ENCODE data around the gene GJD3. TPM values are rescaled to one million over a fixed set of nuclear protein-coding genes. Genes with fewer than 3 reads are reported as not detected.

Gene GJD3
- total RNA-seq, 1 donor from 2014 or later: not detected

DNA sequence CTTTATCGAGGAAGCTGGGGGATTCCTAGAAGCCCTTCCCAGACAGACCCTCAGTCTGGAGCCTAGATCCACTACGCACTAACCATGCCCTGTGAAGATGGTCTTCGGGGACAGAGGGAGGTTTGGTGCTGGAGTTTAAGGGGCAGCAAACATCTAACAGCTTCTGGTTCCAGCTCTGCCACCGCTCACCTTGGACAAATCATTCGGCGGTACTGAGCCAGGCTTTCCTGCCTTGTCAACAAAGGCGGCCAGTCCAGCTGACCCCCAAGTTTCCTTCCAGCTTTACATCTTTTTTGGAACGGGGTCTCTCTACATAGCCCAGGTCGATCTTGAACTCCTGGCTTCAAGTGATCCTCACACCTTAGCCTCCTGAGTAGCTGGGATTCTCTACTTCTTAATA lies 369 bp upstream of the GJD3 start:
- no peaks in the 10 kb centered on the region for H3K9me3 ChIP-seq
- DNase-seq (ENCODE audit: low spot score in 2 of 2): no peak
- no peaks in the 10 kb centered on the region for H3K36me3 ChIP-seq
- H3K27me3 ChIP-seq: no peaks in the 10 kb centered on the region
- H3K4me3 ChIP-seq: no peak overlapping the region
- no peak overlapping the region for H3K27ac ChIP-seq
- TF ChIP-seq, protein P1, sequence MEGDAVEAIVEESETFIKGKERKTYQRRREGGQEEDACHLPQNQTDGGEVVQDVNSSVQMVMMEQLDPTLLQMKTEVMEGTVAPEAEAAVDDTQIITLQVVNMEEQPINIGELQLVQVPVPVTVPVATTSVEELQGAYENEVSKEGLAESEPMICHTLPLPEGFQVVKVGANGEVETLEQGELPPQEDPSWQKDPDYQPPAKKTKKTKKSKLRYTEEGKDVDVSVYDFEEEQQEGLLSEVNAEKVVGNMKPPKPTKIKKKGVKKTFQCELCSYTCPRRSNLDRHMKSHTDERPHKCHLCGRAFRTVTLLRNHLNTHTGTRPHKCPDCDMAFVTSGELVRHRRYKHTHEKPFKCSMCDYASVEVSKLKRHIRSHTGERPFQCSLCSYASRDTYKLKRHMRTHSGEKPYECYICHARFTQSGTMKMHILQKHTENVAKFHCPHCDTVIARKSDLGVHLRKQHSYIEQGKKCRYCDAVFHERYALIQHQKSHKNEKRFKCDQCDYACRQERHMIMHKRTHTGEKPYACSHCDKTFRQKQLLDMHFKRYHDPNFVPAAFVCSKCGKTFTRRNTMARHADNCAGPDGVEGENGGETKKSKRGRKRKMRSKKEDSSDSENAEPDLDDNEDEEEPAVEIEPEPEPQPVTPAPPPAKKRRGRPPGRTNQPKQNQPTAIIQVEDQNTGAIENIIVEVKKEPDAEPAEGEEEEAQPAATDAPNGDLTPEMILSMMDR (IDR thresholded peaks at IDR 0.05): no peak
- peaks cover 0 to 4% of the 10 kb centered on the region in 2 donors for H3K4me1 ChIP-seq
- intact Hi-C loops (cut with DNase I): no loop called here

DNA sequence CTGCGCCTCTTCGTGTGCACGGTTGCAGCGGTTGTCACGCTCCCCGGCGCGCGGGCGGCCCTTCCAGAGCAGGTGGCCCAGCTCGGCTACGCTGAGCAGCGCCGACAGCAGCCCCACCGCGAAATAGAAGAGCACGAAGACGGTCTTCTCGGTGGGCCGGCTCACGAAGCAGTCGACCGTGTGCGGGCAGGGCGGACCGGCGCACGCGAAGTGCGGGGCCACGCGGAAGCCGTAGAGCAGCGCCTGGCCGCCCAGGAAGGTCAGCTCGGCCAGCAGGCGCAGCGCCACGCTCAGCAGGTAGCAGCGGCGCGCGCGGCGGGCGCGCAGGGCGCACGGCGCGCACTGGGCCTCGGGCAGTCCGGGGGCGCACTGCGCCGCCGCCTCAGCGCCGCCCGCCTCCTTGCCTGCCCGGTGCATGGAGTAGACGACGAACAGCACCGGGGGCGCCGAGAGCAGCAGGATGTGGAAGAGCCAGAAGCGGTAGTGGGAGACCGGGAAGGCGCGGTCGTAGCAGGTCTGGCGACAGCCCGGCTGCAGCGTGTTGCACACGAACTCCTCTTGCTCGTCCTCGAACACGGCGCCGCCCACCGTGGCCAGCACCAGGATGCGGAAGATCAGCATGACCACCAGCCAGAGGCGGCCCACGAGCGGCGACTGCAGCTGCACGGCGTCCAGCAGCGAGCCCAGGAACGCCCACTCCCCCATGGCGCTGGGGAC lies 1.3 kb downstream of the GJD3 start:
- Histone ChIP-seq H3K27ac (no peak overlapping the region), H3K9me3 (no peaks in the 10 kb centered on the region), H3K27me3 (no peaks in the 10 kb centered on the region), H3K4me1 (peaks cover 0 to 4% of the 10 kb centered on the region in 2 donors), H3K4me3 (peak overlapping the region; percentile 41 to 65), H3K36me3 (no peaks in the 10 kb centered on the region)
- no peak for DNase-seq (ENCODE audit: low spot score in 2 of 2)
- intact Hi-C loops (cut with DNase I): no loop called here
- TF ChIP-seq, protein P1 (IDR thresholded peaks at IDR 0.05): no peak

DNA sequence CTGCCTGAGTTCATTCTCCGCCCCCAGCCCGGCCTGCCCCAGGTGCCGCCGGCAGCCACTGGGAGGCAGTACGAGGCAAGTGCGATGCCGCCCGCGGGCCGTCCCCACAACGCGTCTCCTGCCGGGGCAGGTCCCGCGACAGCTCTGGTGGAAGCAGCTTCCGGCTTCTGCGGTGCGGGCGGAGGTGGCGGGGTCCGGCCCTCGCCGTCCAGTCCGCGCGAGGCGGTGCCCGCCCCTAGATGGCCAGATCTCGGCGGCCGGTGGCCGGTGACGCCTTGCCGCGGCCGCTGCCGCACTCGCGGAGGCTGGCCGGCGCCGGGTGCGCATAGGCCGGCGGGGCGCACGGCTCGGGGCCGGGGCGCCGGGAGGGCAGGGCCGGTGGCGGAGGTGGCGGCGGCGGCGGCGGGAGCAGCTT lies 1.8 kb downstream of the GJD3 start:
- Histone ChIP-seq H3K36me3 (no peaks in the 10 kb centered on the region), H3K27ac (no peak overlapping the region), H3K9me3 (no peaks in the 10 kb centered on the region), H3K4me1 (peaks cover 0 to 4% of the 10 kb centered on the region in 2 donors), H3K27me3 (no peaks in the 10 kb centered on the region), H3K4me3 (peak overlapping the region; percentile 41 to 65)
- intact Hi-C loops (cut with DNase I): no loop called here
- no peak for DNase-seq (ENCODE audit: low spot score in 2 of 2)
- TF ChIP-seq, protein P1 (IDR thresholded peaks at IDR 0.05): peak; percentile 43 to 54 (median 43)

DNA sequence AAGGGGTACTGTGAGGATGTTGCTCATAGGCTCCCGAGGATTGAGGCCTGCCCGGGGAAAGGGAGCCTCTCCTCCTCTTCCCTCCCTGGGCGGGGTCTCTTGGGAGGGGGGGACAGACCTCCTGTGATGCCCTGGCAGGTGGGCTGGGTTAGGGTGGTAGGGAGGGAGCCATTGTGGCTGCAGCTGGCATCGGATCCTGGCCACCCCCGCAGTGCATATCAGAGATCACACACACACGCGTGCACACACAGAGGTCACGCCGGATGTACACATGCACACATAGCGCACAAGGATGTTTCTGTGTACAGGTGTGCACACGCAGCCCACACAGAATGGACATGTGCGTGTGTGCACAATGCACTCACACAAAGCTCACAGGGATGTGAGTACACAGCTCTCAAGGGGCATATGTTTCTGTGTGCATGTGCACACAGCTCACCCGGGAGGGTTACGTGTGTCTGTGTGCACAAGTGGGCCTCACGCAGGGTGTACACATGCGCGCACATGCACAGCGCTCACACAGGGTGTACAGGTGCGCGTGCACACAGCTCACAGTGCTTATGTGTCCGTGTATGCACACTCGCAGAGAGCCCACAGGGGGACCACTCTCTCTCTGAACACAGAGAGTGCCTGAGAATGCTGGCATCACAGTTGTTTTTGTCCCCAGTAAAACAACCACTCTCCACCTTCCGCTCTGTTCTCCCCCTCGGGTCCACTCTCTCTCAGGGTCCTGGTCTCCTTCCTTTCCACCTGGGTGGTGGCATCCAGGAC lies 2.4 kb downstream of the GJD3 start:
- no peak for DNase-seq (ENCODE audit: low spot score in 2 of 2)
- intact Hi-C loops (cut with DNase I): no loop called here

DNA sequence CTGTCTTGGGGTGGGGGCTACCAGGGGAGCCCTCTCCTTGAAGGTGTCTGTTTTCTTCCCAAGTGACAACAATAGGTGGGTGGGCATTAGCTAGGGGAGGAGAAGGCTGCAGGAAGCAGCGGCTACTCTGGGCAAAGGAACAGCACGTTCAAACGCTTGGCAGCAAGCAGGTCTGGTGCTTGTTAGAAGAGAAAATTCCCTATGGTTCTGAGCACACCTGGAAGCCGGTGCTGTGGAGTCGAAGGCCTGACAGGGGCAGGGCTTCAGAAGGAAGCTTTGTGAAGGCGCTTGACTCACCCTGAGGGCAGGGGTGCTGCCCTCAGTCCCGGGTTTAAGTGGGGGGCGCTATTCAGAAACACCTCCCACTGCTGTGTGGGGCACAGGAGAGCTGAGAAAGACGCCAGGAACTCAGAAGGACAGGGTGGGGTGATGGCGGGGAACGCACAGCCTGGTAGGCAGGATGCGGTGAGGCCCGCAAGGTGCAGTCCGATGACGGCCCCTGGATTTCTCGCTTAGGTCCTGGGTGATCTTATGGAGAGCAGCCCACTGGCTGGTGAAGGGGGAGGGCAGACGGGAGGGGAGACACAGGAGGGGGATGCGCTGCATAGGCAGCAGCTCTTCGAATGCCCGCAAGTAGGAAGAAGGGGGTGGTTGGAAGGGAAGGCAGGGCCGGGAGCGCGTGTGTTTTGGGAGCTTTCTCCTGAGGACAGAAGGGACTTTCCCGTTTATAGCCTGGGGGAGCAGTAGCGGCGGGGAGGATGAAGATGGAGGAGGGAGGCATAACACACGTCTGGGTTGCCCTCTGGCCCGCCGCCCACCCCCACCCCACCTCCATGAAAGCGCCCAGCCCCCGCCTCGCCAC lies 3.2 kb downstream of the GJD3 start:
- H3K4me3 ChIP-seq: no peak overlapping the region
- H3K9me3 ChIP-seq: no peaks in the 10 kb centered on the region
- TF ChIP-seq, protein P1 (IDR thresholded peaks at IDR 0.05): no peak
- no peak overlapping the region for H3K27ac ChIP-seq
- H3K36me3 ChIP-seq: peaks cover 2 to 4% of the 10 kb centered on the region in 2 donors
- DNase-seq (ENCODE audit: low spot score in 2 of 2): no peak
- peaks cover 0 to 4% of the 10 kb centered on the region in 2 donors for H3K4me1 ChIP-seq
- H3K27me3 ChIP-seq: no peaks in the 10 kb centered on the region
- intact Hi-C loops (cut with DNase I): no loop called here

More for the DNA sequence above, 2.4 kb downstream of the GJD3 start:
- Histone ChIP-seq H3K4me1 (peaks cover 0 to 4% of the 10 kb centered on the region in 2 donors), H3K36me3 (no peaks in the 10 kb centered on the region), H3K9me3 (no peaks in the 10 kb centered on the region), H3K27ac (no peak overlapping the region), H3K27me3 (no peaks in the 10 kb centered on the region), H3K4me3 (peak overlapping the region; percentile 41 to 65)
- TF ChIP-seq, protein P1 (IDR thresholded peaks at IDR 0.05): no peak
